Upper lobe of left lung (tissue), 6 donors: ENCODE measurements around the gene CNN3. TPM values are rescaled to one million over a fixed set of nuclear protein-coding genes. Genes with fewer than 3 reads are reported as not detected.

Experiments used
- ATAC-seq, 2 donors: fragments of 200-7000 bp; cut with Tn5 transposase; one replicate each; pipeline ENCODE4 v1.9.1; 2022; ENCODE audit warnings: mild to moderate bottlenecking in 2 of 2, moderate library complexity in 2 of 2; ENCODE audit not compliant: low FRiP score in 2 of 2
- DNase-seq, 2 donors: peaks; one replicate each; pipeline ENCODE4 v3.0.0-alpha.2; 2019 to 2020
- H3K27ac ChIP-seq, 4 donors: fragments of 200-600 bp; sonication (generic); one replicate each; pipeline ENCODE4 v1.5.1; 2016 to 2019
- H3K27me3 ChIP-seq, 4 donors: fragments of 200-600 bp; sonication (generic); one replicate each; pipeline ENCODE4 v1.5.1; 2017 to 2019
- H3K36me3 ChIP-seq, 4 donors: fragments of 200-600 bp; sonication (generic); one replicate each; pipeline ENCODE4 v1.5.1; 2016 to 2019
- H3K4me1 ChIP-seq, 4 donors: fragments of 200-600 bp; sonication (generic); one replicate each; pipeline ENCODE4 v1.5.1; 2018 to 2019
- H3K4me3 ChIP-seq, 4 donors: fragments of 200-600 bp; sonication (generic); one replicate each; pipeline ENCODE4 v1.5.1; 2017 to 2019; ENCODE audit warnings: mild to moderate bottlenecking in 2 of 4, moderate library complexity in 1 of 4
- H3K9me3 ChIP-seq, 4 donors: fragments of 200-600 bp; sonication (generic); one replicate each; pipeline ENCODE4 v1.5.1; 2018 to 2019
- EP300 ChIP-seq, 4 donors: sonication (generic); formaldehyde crosslinking; IDR thresholded peaks; one replicate each; pipeline ENCODE4 v1.5.1; 2017; ENCODE audit warnings: antibody characterized with exemption in 4 of 4, control low read depth in 2 of 4
- POLR2A ChIP-seq, 4 donors: fragments of 450-650 bp; IDR thresholded peaks; one replicate each; pipeline ENCODE4 v1.5.1; 2016 to 2017; ENCODE audit warnings: antibody characterized with exemption in 4 of 4, mild to moderate bottlenecking in 2 of 4
- POLR2AphosphoS5 ChIP-seq, 2 donors: sonication (generic); formaldehyde crosslinking; IDR thresholded peaks; one replicate each; pipeline ENCODE4 v1.5.1; 2017; ENCODE audit warnings: antibody characterized with exemption in 2 of 2
- WGBS, 2 donors: methylation state at CpG; one replicate each; pipeline ENCODE4 v1.1.5; 2017 to 2018; 5-methylcytosine and 5-hydroxymethylcytosine counted together
- total RNA-seq, 6 donors: library from RNA; depleted of rRNA in 4 of 6; stranded (reverse); fragments of >200 nt in 4 of 6; gene quantifications; one replicate each; pipeline versions ENCODE4 v1.1.0 to v1.2.1, GENCODE V29; 2016 to 2021
- TF ChIP-seq, protein P1 (sequence below), 6 experiments: fragments of 450-650 bp in 4 of 6; fragments of 200-600 bp in 2 of 6; sonication (generic) in 2 of 6; IDR thresholded peaks; one replicate each; pipeline ENCODE4 v1.5.1; 2016 to 2019; ENCODE audit warnings: antibody characterized with exemption in 6 of 6
- donor health status: DM: no; HTN: no; CAD: no; lungs with moderate emphysema.
- donor health status: DM: no; HTN: yes; CAD: no; lungs with severe emphysema.

Gene CNN3
- total RNA-seq, 6 donors from 2014 or later = 60.8 to 209 (median 166) TPM

DNA sequence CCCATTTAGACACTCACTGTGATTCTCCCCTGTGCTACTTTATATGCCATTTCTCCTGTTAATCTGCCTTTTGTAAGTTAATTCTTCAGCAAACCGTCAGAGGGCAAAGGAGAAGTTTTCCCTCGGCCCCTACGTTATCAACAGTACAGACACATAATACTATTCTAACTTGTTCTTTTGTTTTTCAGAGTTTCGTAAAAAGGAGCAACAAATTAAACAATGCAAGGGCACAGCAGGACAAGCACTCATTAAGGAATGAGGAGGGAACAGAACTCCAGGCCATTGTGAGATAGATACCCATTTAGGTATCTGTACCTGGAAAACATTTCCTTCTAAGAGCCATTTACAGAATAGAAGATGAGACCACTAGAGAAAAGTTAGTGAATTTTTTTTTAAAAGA lies 32.3 kb downstream of the CNN3 start:
- TF ChIP-seq POLR2AphosphoS5 (IDR thresholded peaks at IDR 0.05) = no peak
- TF ChIP-seq EP300 (IDR thresholded peaks at IDR 0.05) = no peak
- TF ChIP-seq, protein P1, sequence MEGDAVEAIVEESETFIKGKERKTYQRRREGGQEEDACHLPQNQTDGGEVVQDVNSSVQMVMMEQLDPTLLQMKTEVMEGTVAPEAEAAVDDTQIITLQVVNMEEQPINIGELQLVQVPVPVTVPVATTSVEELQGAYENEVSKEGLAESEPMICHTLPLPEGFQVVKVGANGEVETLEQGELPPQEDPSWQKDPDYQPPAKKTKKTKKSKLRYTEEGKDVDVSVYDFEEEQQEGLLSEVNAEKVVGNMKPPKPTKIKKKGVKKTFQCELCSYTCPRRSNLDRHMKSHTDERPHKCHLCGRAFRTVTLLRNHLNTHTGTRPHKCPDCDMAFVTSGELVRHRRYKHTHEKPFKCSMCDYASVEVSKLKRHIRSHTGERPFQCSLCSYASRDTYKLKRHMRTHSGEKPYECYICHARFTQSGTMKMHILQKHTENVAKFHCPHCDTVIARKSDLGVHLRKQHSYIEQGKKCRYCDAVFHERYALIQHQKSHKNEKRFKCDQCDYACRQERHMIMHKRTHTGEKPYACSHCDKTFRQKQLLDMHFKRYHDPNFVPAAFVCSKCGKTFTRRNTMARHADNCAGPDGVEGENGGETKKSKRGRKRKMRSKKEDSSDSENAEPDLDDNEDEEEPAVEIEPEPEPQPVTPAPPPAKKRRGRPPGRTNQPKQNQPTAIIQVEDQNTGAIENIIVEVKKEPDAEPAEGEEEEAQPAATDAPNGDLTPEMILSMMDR (IDR thresholded peaks at IDR 0.05) = no peak
- TF ChIP-seq POLR2A (IDR thresholded peaks at IDR 0.05) = no peak
- 60 to 72% methylated on average over 4 of the region's 4 CpGs for whole genome bisulfite sequencing, 2 donors
- H3K27me3 ChIP-seq = no peaks in the 10 kb centered on the region
- H3K9me3 ChIP-seq = no peaks in the 10 kb centered on the region
- no peak overlapping the region for H3K27ac ChIP-seq
- H3K4me3 ChIP-seq = no peak overlapping the region
- peaks cover 0 to 83% (median 16%) of the 10 kb centered on the region in 4 donors for H3K36me3 ChIP-seq
- H3K4me1 ChIP-seq = peaks cover 7 to 12% (median 10%) of the 10 kb centered on the region in 4 donors
- ATAC-seq (no peak), DNase-seq (no peak)

DNA sequence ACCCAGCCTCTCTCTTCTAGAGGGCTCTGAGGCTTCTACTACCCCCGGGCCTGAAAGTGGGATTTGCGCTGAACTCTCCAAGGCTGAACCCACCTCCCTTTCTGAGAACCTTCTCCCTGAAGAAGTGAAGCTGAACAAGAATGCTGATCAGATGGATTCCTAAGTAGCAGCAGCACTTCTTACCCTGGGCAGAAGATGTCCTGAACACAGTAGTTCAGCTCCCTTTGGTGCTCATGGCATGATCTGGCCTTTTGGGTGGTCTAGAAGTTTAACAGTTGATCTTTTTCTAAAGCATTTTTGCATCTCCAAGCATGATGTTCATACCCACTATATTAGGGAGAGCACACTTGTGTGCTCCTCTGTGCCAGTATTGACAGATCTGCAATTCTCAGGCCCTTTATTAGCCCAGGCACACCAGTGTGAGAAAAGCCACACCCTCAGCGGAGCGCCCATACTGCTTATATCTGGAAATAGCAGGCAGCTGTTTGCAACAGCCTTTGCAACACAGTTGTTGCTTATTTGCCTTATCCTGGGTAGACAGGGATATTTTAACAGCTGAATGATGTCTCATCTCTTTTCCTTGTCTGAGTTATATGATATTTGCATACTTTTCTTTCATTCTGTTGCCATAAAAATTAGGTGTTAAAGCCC lies 34.2 kb downstream of the CNN3 start:
- no peaks in the 10 kb centered on the region for H3K4me1 ChIP-seq
- no peak overlapping the region for H3K4me3 ChIP-seq
- ATAC-seq = no peak
- peaks cover 0 to 73% (median 14%) of the 10 kb centered on the region in 4 donors for H3K36me3 ChIP-seq
- H3K27me3 ChIP-seq = no peaks in the 10 kb centered on the region
- DNase-seq = no peak
- H3K27ac ChIP-seq = no peak overlapping the region
- 80 to 88% methylated on average over 4 of the region's 4 CpGs for WGBS, 2 donors
- no peaks in the 10 kb centered on the region for H3K9me3 ChIP-seq
- TF ChIP-seq POLR2AphosphoS5 (IDR thresholded peaks at IDR 0.05) (no peak), EP300 (IDR thresholded peaks at IDR 0.05) (no peak), POLR2A (IDR thresholded peaks at IDR 0.05) (no peak)
- TF ChIP-seq, protein P1 (IDR thresholded peaks at IDR 0.05) = no peak

DNA sequence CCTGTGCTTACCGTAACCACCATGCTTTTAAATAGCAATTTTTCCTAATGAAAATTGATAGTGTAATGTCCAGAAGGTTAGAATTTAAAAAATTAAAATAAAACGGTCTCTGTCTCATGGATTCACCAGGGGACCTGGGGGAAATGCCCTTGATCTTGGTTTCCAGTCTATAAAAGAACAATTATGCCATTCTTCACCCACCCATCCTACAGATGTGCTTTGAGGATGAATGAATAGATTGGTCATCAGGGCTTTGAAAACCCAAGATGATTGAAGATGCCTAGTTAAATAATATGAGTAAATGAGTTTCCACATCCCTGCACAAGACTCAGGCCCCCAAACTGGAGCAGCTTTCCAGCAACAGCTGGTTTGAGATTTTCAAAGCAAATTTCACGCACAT lies 38.7 kb downstream of the CNN3 start:
- TF ChIP-seq POLR2A (IDR thresholded peaks at IDR 0.05) (no peak), POLR2AphosphoS5 (IDR thresholded peaks at IDR 0.05) (no peak), EP300 (IDR thresholded peaks at IDR 0.05) (no peak)
- TF ChIP-seq, protein P1 (IDR thresholded peaks at IDR 0.05) = no peak
- no peak for ATAC-seq
- 88 to 91% methylated on average over 3 of the region's 3 CpGs for WGBS, 2 donors

DNA sequence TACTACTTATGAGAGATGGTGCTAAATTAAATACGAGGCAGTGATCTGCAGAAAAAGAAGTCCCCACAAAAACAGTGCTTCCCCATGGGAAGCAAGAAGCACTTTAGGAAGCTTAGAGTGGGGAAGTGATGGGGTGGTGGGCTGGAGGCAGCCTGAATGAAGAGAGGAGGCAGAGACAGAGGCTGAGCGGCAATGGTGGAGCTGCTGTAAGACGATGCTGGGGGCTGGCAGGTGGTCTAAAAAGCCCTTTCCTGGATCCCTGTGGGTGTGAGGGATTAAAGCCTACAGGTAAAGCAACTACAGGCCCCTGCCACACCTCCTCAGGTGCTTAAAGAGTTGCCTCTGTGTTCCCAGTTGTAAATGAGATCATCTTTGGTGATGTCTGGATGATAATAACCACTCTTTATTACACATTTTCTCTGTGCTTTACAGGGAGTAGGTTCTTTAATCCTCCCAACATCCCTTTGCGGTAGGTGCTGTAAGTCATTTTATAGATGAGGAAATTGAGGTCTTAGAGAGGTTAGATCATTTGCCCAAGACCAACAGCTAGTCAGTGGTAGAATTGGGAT lies 39.2 kb downstream of the CNN3 start:
- no peaks in the 10 kb centered on the region for H3K27me3 ChIP-seq
- ATAC-seq = no peak
- H3K36me3 ChIP-seq = peaks cover 0 to 23% (median 2%) of the 10 kb centered on the region in 4 donors
- no peak for DNase-seq
- H3K9me3 ChIP-seq = no peaks in the 10 kb centered on the region
- peaks cover 5 to 14% (median 8%) of the 10 kb centered on the region in 4 donors for H3K4me1 ChIP-seq
- H3K27ac ChIP-seq = no peak overlapping the region
- H3K4me3 ChIP-seq = no peak overlapping the region
- 83% methylated on average over 4 of the region's 4 CpGs for WGBS, 2 donors
- TF ChIP-seq EP300 (IDR thresholded peaks at IDR 0.05) (no peak), POLR2AphosphoS5 (IDR thresholded peaks at IDR 0.05) (no peak), POLR2A (IDR thresholded peaks at IDR 0.05) (no peak)
- TF ChIP-seq, protein P1 (IDR thresholded peaks at IDR 0.05) = no peak

More for the DNA sequence above, 38.7 kb downstream of the CNN3 start:
- no peaks in the 10 kb centered on the region for H3K9me3 ChIP-seq
- H3K27ac ChIP-seq = no peak overlapping the region
- no peaks in the 10 kb centered on the region for H3K27me3 ChIP-seq
- peaks cover 0 to 28% (median 2%) of the 10 kb centered on the region in 4 donors for H3K36me3 ChIP-seq
- peaks cover 5 to 14% (median 8%) of the 10 kb centered on the region in 4 donors for H3K4me1 ChIP-seq
- no peak for DNase-seq
- H3K4me3 ChIP-seq = no peak overlapping the region
